ENCODE results near the gene EFHD2.
A peak's percentile ranks its signal among the peaks of the same experiment; 100 is the strongest.
"Not testable (repeated sequence)": the region's sequence is repeated elsewhere in the genome, so short reads cannot be mapped to it uniquely, and the experiment has no call there.

Gene EFHD2

GRCh38 chr1:15413563-15414444 is 4.1 kb downstream of the EFHD2 start:
- DNase-seq = no peak

GRCh38 chr1:15414445-15414983 is 4.8 kb downstream of the EFHD2 start:
- no peak for DNase-seq

GRCh38 chr1:15417059-15417934 is 7.6 kb downstream of the EFHD2 start:
- no peak for DNase-seq

- no peak for DNase-seq
Measured at GRCh38 chr1:15418806-15419515, 9.3 kb downstream of the EFHD2 start.

GRCh38 chr1:15420853-15421465 is 11.3 kb downstream of the EFHD2 start:
- no peak for DNase-seq

GRCh38 chr1:15422871-15423270 is 13.2 kb downstream of the EFHD2 start:
- no peak for DNase-seq

GRCh38 chr1:15423355-15424077 is 13.8 kb downstream of the EFHD2 start:
- no peak for DNase-seq

GRCh38 chr1:15424146-15424667 is 14.5 kb downstream of the EFHD2 start:
- DNase-seq = peak; percentile 70 to 87

- no peak for DNase-seq
Measured at GRCh38 chr1:15424981-15425380, 15.3 kb downstream of the EFHD2 start.

GRCh38 chr1:15425521-15425920 is 15.8 kb downstream of the EFHD2 start:
- no peak for DNase-seq

- DNase-seq = no peak
Measured at GRCh38 chr1:15425958-15426357, 16.3 kb downstream of the EFHD2 start.

GRCh38 chr1:15426492-15427279 is 17.0 kb downstream of the EFHD2 start:
- DNase-seq = no peak

- no peak for DNase-seq
Measured at GRCh38 chr1:15427280-15427666, 17.6 kb downstream of the EFHD2 start.

GRCh38 chr1:15428252-15428651 is 18.6 kb downstream of the EFHD2 start:
- DNase-seq = not testable (repeated sequence)

GRCh38 chr1:15428815-15429435 is 19.2 kb downstream of the EFHD2 start:
- DNase-seq = no peak

GRCh38 chr1:15429701-15430149 is 20.0 kb downstream of the EFHD2 start:
- DNase-seq = no peak

GRCh38 chr1:15430787-15431570 is 21.3 kb downstream of the EFHD2 start:
- DNase-seq = peak in 1 of 2 experiments; percentile 6

GRCh38 chr1:15431571-15431948 is 21.9 kb downstream of the EFHD2 start:
- DNase-seq = no peak

GRCh38 chr1:15432324-15432723 is 22.6 kb downstream of the EFHD2 start:
- DNase-seq = no peak
